ENCODE measurements around the gene SPDYE6. TPM values are rescaled to one million over a fixed set of nuclear protein-coding genes. Genes with fewer than 3 reads are reported as not detected.
"Not testable (repeated sequence)": the region's sequence is repeated elsewhere in the genome, so short reads cannot be mapped to it uniquely, and the experiment has no call there.

The SPDYE6 gene
- total RNA-seq, 1 donor from 2014 or later: not detected

DNA sequence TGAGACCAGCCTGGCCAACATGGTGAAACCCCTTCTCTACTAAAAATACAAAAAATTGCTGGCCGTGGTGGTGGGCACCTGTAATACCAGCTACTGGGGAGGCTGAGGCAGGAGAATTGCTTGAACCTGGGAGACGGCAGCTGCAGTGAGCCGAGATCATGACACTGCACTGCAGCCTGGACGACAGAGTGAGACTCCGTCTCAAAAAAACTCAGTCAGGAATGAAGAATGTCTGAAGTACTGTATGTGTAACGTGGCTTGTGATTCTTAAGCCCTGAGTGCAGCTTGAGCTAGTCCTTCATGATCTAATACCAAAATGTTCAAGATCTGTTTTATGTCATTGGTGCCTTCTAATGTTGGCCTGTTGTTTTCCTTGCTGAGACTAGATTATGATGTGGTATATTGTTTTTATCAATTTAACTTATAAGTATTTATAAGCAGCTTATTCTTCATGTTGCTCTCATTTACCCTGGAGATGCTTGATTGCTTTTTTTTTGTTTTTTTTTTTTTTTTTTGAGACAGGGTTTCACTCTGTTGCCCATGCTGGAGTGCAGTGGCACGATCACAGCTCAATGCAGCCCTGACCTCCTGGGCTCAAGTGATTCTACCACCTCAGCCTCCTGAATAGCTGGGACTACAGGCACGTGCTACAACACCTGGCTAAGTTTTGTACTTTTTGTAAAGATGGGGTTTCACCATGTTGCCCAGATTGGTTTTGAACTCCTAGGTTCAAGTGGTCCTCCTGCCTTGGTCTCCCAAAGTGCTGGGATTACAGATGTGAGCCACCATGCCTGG, 25.4 kb downstream of the SPDYE6 start:
- intact Hi-C loops (cut with micrococcal nuclease); H3K4me1 Mint-ChIP-seq; H3K4me3 Mint-ChIP-seq; H3K36me3 Mint-ChIP-seq (ENCODE audit: low read depth); H3K27ac Mint-ChIP-seq; H3K9me3 Mint-ChIP-seq: not testable (repeated sequence)
- peak; percentile 40 for DNase-seq
- peaks cover 12% of the 10 kb centered on the region for H3K27me3 Mint-ChIP-seq

DNA sequence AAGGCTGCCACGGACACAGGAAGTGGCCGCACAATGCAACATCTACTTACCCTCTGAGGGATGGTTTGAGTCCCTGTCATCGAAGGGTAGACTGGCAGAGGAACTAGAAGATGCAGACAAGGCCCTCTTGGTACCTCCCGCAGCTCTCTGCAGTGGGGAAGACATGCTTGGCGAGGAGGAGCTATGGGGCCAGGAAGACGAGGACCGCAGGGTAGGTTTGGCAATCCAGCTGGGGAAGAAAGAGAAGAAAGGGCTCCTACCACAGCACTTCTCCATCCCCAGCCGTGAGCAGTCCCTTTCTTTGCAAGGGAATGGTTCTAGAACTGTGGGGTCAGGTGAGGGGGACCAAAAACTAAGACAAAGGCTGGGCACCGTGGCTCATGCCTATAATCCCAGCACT, 26.9 kb downstream of the SPDYE6 start:
- H3K27me3 Mint-ChIP-seq: peaks cover 12% of the 10 kb centered on the region
- H3K4me1 Mint-ChIP-seq; intact Hi-C loops (cut with micrococcal nuclease); H3K9me3 Mint-ChIP-seq; H3K4me3 Mint-ChIP-seq; H3K36me3 Mint-ChIP-seq (ENCODE audit: low read depth); H3K27ac Mint-ChIP-seq: not testable (repeated sequence)
- peak; percentile 48 for DNase-seq

DNA sequence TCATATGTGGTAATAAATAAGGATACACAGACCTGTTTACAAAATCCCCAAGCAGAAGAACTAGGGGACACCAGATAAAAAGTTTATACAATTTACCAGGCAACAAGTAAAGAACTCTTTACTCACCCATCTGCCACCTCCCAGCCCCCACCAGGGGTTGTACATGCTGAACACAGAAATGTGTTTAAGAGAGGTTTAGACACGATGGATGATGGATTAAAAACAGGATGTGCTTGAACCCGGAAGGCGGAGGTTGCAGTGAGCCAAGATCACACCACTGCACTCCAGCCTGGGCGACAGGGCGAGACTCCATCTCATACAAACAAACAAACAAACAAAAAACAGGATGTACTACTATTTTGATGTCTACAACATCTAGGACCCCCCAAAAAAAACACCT, 27.4 kb downstream of the SPDYE6 start:
- H3K9me3 Mint-ChIP-seq; H3K4me1 Mint-ChIP-seq; H3K36me3 Mint-ChIP-seq (ENCODE audit: low read depth); intact Hi-C loops (cut with micrococcal nuclease): not testable (repeated sequence)
- peak overlapping the region; percentile 28 for H3K4me3 Mint-ChIP-seq
- peak overlapping the region; percentile 58 for H3K27ac Mint-ChIP-seq
- H3K27me3 Mint-ChIP-seq: peaks cover 12% of the 10 kb centered on the region
- DNase-seq: peak; percentile 50

DNA sequence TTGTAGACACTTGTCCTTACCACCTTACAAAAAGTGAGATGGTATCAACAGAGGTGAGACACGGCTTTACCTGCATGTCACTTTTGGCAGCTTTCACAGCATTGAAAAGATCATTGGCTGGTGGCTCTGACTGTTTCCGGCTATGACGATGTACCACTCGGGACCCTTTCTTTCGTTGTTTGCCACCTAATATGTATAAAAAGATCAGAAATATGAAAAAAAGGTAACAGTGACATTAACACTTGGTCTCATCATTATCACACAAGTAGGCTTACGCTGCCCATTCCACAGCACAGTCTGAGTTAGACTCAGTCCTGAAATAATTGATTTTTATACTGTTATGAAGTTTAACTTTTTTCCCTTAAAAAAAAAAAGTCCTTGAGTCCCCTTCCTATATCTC, 29.1 kb downstream of the SPDYE6 start:
- peak; percentile 40 for DNase-seq
- peaks cover 16% of the 10 kb centered on the region for H3K27me3 Mint-ChIP-seq
- H3K27ac Mint-ChIP-seq; H3K4me3 Mint-ChIP-seq; H3K36me3 Mint-ChIP-seq (ENCODE audit: low read depth); H3K9me3 Mint-ChIP-seq; intact Hi-C loops (cut with micrococcal nuclease); H3K4me1 Mint-ChIP-seq: not testable (repeated sequence)

DNA sequence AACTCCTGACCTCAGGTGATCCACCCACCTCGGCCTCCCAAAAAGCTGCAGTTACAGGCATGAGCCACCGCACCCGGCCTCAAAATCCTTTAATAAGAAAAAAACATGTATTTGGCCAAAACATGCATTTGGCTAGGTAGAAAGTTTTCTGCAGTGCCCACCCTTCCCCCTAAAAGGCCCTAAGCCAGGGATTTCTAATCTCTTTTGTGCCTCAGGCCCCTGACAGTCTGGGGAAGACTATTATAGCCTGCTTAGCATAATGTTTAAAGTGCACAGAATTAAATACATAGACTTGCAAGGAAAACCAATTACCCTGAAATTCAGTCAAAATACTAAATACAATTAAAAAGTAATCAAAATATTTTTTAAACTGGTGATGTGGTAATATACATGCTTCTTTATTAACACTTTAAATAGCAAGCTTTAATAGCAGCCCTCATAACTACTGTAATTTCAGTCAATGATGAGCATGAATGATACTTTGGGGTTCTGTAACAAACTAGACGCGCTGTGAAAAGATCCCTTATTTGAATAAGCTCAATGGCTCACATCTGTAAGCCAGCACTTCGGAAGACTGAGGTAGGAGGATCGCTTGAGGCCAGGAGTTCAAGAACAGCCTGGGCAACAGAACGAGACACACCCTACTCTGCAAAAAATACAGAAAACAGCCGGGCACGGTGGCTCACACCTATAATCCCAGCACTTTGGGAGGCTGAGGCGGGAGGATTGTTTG, 29.9 kb downstream of the SPDYE6 start:
- Mint-ChIP-seq H3K27me3 (peaks cover 16% of the 10 kb centered on the region), H3K27ac (no peak overlapping the region), H3K4me3 (no peak overlapping the region), H3K36me3 (ENCODE audit: low read depth) (no peaks in the 10 kb centered on the region), H3K9me3 (no peaks in the 10 kb centered on the region), H3K4me1 (peaks cover 2% of the 10 kb centered on the region)
- peak; percentile 29 for DNase-seq
- intact Hi-C loops (cut with micrococcal nuclease): no loop called here

DNA sequence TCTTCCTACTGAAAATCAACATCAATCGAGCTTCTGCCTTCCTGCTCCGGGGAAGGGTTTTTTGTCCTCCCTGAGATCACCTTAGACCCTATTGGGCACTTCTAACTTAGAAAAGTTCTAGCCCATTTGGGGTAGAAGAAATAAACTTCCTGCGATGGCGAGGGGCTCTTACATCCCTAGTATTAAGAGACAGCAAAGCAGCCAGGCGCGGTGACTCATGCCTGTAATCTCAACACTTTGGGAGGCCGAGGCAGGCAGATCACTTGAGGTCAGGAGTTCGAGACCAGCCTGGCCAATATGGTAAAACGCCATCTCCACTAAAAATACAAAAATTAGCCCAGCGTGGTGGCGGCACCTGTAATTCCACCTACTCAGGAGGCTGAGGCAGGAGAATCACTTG, 31.1 kb downstream of the SPDYE6 start:
- H3K9me3 Mint-ChIP-seq; H3K4me3 Mint-ChIP-seq; H3K4me1 Mint-ChIP-seq; DNase-seq; intact Hi-C loops (cut with micrococcal nuclease); H3K27ac Mint-ChIP-seq; H3K36me3 Mint-ChIP-seq (ENCODE audit: low read depth): not testable (repeated sequence)
- H3K27me3 Mint-ChIP-seq: peaks cover 14% of the 10 kb centered on the region

DNA sequence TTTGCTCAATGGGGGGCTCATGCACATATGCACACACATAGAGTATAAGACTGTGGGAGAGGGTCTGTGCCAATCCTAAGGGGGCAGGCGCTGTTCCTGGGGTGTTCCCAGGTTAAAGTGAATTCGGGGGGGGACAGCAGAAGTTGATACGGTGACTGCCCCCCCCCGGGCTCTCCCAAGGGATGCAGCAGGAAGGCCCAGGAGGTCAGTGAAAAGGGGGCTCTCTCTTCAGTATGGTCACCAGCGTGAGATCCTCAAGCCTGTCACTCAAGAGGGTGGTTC, 32.4 kb downstream of the SPDYE6 start:
- Mint-ChIP-seq H3K4me1 (no peaks in the 10 kb centered on the region), H3K27me3 (peaks cover 14% of the 10 kb centered on the region), H3K4me3 (no peak overlapping the region), H3K27ac (no peak overlapping the region), H3K36me3 (ENCODE audit: low read depth) (no peaks in the 10 kb centered on the region), H3K9me3 (no peaks in the 10 kb centered on the region)
- intact Hi-C loops (cut with micrococcal nuclease): no loop called here
- DNase-seq: no peak

DNA sequence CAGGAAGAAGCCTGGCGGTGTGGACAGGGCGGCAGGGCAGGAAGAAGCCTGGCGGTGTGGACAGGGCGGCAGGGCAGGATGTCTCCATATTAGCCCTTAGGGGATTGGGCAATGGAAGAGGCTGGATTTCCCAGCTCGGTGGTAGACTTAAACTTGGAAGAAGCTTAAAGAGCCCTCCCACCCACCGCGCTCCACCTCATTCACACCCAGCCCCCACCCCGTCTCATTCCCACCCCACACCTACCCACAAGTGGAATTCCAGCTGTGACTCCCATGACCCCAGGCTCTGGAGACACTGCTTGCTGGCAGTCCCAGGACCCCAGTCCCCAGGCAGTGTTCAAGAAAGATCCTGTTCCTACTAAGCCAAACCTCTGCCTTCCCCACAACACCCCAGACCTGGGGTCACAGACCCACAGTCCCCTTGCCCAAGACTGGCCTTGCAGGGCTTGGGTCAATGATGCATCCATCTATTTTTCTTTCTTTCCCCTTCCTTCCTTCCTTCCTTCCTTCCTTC, 34.0 kb downstream of the SPDYE6 start:
- no peaks in the 10 kb centered on the region for H3K9me3 Mint-ChIP-seq
- no peak overlapping the region for H3K4me3 Mint-ChIP-seq
- intact Hi-C loops (cut with micrococcal nuclease): no loop called here
- no peaks in the 10 kb centered on the region for H3K4me1 Mint-ChIP-seq
- no peaks in the 10 kb centered on the region for H3K36me3 Mint-ChIP-seq (ENCODE audit: low read depth)
- peaks cover 9% of the 10 kb centered on the region for H3K27me3 Mint-ChIP-seq
- no peak overlapping the region for H3K27ac Mint-ChIP-seq
- no peak for DNase-seq

DNA sequence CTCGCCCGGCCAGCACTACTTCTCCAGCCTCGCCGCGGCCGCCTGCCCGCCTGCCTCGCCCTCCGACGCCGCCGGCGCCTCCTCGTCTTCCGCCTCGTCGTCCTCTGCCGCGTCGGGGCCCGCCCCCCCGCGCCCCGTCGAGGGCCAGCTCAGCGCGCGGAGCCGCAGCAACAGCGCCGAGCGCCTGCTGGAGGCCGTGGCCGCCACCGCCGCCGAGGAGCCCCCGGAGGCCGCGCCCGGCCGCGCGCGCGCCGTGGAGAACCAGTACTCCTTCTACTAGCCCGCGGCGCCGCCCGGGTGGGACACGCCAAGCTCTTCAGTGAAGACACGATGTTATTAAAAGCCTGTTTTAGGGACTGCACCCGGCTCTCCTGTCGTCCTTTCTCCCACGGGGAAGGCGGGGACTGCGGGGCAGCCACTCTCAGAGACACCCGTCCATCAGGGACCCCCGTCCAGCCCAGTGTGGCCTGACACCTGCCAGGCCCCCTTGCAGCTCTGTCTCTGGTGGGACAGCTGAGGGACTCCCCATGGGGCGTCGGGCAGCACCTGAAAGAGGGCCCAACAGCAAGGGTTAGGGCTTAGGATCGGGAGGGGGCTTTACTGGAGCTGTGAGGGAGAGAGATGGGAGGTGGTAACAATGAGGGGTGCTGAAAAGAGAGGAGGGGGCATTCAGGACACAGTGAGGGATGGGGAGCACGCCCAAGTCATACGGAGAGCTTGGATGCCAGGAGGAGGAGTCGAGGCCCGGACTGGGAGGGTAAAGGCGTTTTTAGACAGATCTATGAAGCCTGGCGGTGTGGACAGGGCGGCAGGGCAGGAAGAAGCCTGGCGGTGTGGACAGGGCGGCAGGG, 34.7 kb downstream of the SPDYE6 start:
- Mint-ChIP-seq H3K27me3 (peaks cover 6% of the 10 kb centered on the region), H3K27ac (no peak overlapping the region), H3K4me1 (no peaks in the 10 kb centered on the region), H3K9me3 (no peaks in the 10 kb centered on the region), H3K36me3 (ENCODE audit: low read depth) (no peaks in the 10 kb centered on the region), H3K4me3 (no peak overlapping the region)
- DNase-seq: no peak
- intact Hi-C loops (cut with micrococcal nuclease): no loop called here

DNA sequence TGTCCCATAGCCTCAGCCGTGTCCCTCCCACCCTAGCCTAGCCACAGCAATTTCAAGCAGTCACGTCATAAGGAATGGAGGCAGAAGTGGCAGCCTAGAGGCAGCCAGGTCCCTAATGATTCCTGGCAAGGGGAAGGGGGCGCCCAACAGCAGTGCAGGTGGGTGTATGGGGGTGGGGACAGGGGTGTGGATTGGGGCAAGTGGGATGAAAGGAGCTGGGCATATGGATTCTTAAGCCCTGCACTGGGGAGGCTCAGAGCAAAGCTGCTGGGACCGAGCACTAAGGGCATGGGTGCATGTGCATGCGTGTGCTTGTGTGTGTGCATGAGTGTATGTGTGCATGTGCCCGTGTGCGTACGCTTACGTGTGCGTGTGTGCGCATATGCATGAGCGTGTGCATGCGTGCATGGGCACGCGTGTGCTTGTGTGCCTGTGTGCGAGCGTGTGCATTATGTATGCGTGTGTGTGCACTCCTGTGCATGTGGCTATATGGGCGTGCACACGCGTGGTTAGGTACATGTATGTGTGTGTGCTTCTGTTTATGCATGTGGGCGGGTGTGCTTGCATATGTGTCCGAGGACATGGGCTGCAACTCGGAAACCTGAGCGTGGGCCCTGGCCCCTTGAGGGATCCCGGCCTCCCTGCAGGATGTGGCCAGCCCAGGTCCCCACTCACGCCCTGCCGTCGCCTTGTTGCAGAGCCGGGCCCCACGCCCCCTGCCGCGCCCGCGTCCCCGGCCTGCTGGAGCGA, 35.5 kb downstream of the SPDYE6 start:
- Mint-ChIP-seq H3K27ac (no peak overlapping the region), H3K27me3 (peaks cover 4% of the 10 kb centered on the region), H3K4me1 (no peaks in the 10 kb centered on the region), H3K4me3 (no peak overlapping the region), H3K9me3 (no peaks in the 10 kb centered on the region), H3K36me3 (ENCODE audit: low read depth) (no peaks in the 10 kb centered on the region)
- intact Hi-C loops (cut with micrococcal nuclease): no loop called here
- no peak for DNase-seq

DNA sequence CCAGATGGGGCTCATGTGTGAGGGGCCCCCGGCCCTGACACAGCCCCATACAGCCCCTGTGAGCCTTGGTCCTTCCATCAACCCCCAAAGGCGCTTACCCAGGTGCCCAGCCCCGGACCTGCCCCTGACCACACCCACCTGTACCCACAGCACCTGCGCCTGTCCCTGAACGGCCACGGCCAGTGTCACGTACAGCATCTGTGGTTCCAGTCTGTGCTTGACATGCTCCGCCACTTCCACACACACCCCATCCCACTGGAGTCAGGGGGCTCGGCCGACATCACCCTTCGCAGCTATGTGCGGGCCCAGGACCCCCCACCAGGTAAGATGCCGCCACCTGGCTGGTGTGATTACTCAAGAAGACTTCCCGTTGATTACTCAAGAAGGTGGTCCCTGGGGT, 36.1 kb downstream of the SPDYE6 start:
- no peaks in the 10 kb centered on the region for H3K9me3 Mint-ChIP-seq

DNA sequence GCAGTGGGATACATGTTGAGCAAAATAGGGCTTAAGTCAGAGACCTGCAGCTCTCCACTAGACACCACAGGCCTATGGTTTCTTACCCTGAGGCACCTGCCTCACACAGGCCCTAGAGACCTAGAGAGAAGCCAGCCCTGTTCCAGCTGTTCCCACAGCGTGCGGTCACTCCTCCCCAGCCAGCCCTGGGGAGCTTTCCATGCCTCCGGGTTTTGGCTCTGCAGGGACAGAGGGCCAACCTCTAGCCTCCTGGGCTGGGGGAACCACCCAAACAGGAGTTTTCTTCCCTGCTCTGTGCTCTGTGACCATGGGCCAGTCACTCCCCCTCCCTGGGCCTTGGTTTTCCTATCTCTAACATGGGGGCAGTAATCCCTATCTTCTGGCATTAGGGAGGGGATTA, 36.6 kb downstream of the SPDYE6 start:
- Mint-ChIP-seq H3K9me3 (no peaks in the 10 kb centered on the region), H3K27ac (no peak overlapping the region), H3K4me1 (no peaks in the 10 kb centered on the region), H3K27me3 (peaks cover 4% of the 10 kb centered on the region), H3K4me3 (no peak overlapping the region), H3K36me3 (ENCODE audit: low read depth) (no peaks in the 10 kb centered on the region)
- intact Hi-C loops (cut with micrococcal nuclease): no loop called here
- DNase-seq: no peak

More for the DNA sequence above, 36.1 kb downstream of the SPDYE6 start:
- Mint-ChIP-seq H3K27me3 (peaks cover 4% of the 10 kb centered on the region), H3K4me3 (no peak overlapping the region), H3K4me1 (no peaks in the 10 kb centered on the region), H3K36me3 (ENCODE audit: low read depth) (no peaks in the 10 kb centered on the region), H3K27ac (no peak overlapping the region)
- intact Hi-C loops (cut with micrococcal nuclease): no loop called here
- no peak for DNase-seq

DNA sequence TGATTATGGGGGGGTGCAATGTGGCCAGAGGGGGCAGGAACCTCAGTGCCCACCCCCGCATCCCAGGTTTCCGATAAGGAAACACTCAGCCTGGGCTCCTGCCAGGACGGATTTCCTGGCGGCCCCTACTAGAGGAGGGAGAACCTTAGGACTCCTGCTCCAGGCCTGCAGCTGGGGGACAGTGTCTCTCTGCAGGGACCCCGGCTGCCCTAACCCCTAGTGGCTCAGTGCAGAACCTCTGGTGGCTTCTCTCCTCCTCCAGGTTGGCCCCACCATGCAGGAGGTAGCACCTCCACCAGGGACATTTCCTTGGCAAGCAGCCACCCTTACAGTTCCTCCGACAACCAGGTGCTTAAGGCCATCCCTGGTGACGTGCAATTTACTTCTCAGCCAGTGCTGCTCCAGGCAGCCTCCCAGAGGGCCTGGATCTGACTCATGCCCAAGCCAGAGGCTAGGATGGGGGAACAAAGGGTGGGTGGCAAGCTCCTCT, 37.7 kb downstream of the SPDYE6 start:
- no peaks in the 10 kb centered on the region for H3K4me1 Mint-ChIP-seq
- intact Hi-C loops (cut with micrococcal nuclease): no loop called here
- H3K27ac Mint-ChIP-seq: no peak overlapping the region
- no peak for DNase-seq
- no peaks in the 10 kb centered on the region for H3K36me3 Mint-ChIP-seq (ENCODE audit: low read depth)
- H3K27me3 Mint-ChIP-seq: peaks cover 4% of the 10 kb centered on the region
- H3K9me3 Mint-ChIP-seq: no peaks in the 10 kb centered on the region
- H3K4me3 Mint-ChIP-seq: no peak overlapping the region
